ENCODE results near the gene KLHL28. TPM values are rescaled to one million over a fixed set of nuclear protein-coding genes. Genes with fewer than 3 reads are reported as not detected.

The KLHL28 gene
- total and polyA plus RNA-seq, 2 donors (not counting 1 experiment from before 2014, with no cell fraction given) = 6.1 to 9.7 TPM

- Histone ChIP-seq H3K79me2 (ENCODE audit: control insufficient read depth, insufficient read depth, low read length) (peaks cover 3% of the 10 kb centered on the region), H3K4me1 (ENCODE audit: control insufficient read depth, extremely low read depth, insufficient read depth, low read length) (peaks cover 7% of the 10 kb centered on the region), H3K9ac (ENCODE audit: insufficient read depth, low read length) (peak overlapping the region; percentile 94), H4K20me1 (ENCODE audit: control insufficient read depth, extremely low read depth, insufficient read depth, low read length) (no peaks in the 10 kb centered on the region), H3K4me3 (replicated peaks in 1 of 4; ENCODE audit: control extremely low read depth in 1 of 4, insufficient read depth in 1 of 4, low read depth in 3 of 4, low read length in 4 of 4) (peak overlapping the region; percentile 80 to 93 (median 87)), H3K4me2 (ENCODE audit: extremely low read depth, insufficient read depth, low read length) (peak overlapping the region; percentile 94), H2AFZ (ENCODE audit: low read length) (peak overlapping the region; percentile 74), H3K36me3 (ENCODE audit: control insufficient read depth, insufficient read depth, low read length) (no peaks in the 10 kb centered on the region), H3K9me3 (ENCODE audit: control insufficient read depth, insufficient read depth, low read depth, low read length) (no peaks in the 10 kb centered on the region), H3K27me3 (ENCODE audit: control insufficient read depth, insufficient read depth, low read length) (no peaks in the 10 kb centered on the region), H3K27ac (ENCODE audit: insufficient read depth, low read length) (peak overlapping the region; percentile 96)
- TF ChIP-seq CTCF (conservative IDR thresholded peaks at IDR 0.05 in 1 of 2, IDR thresholded peaks at IDR 0.05 in 1 of 2; ENCODE audit: low read depth in 1 of 2, low read length in 2 of 2) = no peak
- TF ChIP-seq EZH2 (IDR thresholded peaks at IDR 0.05; ENCODE audit: low read length, missing control alignments) = no peak
- DNase-seq (ENCODE audit: low read depth in 2 of 2) = peak; percentile 96 to 97
These were observed 64.5 kb downstream of the KLHL28 start for GRCh38 chr14:44897041-44897844.

DNA sequence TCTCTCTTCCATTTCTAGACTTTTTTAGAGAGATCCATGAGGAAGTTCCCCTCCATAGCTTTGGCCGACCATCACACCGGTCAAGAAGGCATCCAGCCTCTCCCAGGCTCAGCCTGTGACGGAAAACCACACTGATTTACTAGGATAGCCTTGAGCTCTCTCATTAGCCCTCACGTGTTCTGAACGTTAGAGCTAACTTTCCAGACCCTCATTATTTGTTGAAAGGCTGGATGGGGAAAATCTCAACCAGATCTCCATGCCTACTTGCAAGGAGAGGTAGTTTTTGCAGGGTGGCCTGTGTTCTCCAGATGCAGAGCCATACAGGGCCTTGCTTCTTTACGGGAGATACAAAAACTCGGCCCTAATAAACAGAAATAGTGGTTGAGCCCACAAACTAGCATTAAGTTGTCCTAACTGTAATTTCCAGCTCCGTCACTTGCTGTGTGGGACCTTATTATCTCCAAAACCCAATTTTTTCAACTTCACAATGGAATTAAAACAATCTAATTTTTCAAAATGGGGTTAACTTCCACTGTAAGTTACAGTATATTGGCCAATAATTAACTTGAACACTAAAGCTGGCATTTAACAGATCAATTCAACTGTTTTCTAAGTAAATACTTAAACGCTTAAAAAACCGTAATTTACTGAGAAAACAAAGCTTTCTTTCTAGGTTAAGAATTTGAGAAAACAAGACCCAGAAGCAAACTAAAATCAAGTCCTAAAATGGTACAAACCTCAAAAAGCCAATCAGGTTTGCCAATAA, 65.3 kb downstream of the KLHL28 start:
- DNase-seq (ENCODE audit: low read depth in 2 of 2) = no peak
- peaks cover 7% of the 10 kb centered on the region for H3K4me1 ChIP-seq (ENCODE audit: control insufficient read depth, extremely low read depth, insufficient read depth, low read length)
- H3K9ac ChIP-seq (ENCODE audit: insufficient read depth, low read length) = no peak overlapping the region
- H3K36me3 ChIP-seq (ENCODE audit: control insufficient read depth, insufficient read depth, low read length) = no peaks in the 10 kb centered on the region
- peak overlapping the region; percentile 72 for H3K27ac ChIP-seq (ENCODE audit: insufficient read depth, low read length)
- peaks cover 3% of the 10 kb centered on the region for H3K79me2 ChIP-seq (ENCODE audit: control insufficient read depth, insufficient read depth, low read length)
- H3K4me3 ChIP-seq (replicated peaks in 1 of 4; ENCODE audit: control extremely low read depth in 1 of 4, insufficient read depth in 1 of 4, low read depth in 3 of 4, low read length in 4 of 4) = peak overlapping the region in 2 of 4 experiments; percentile 21 to 53
- TF ChIP-seq EZH2 (IDR thresholded peaks at IDR 0.05; ENCODE audit: low read length, missing control alignments) (no peak), CTCF (conservative IDR thresholded peaks at IDR 0.05 in 1 of 2, IDR thresholded peaks at IDR 0.05 in 1 of 2; ENCODE audit: low read depth in 1 of 2, low read length in 2 of 2) (no peak)
- peak overlapping the region; percentile 7 for H2AFZ ChIP-seq (ENCODE audit: low read length)
- no peaks in the 10 kb centered on the region for H3K27me3 ChIP-seq (ENCODE audit: control insufficient read depth, insufficient read depth, low read length)
- peak overlapping the region; percentile 54 for H3K4me2 ChIP-seq (ENCODE audit: extremely low read depth, insufficient read depth, low read length)
- H4K20me1 ChIP-seq (ENCODE audit: control insufficient read depth, extremely low read depth, insufficient read depth, low read length) = no peaks in the 10 kb centered on the region
- no peaks in the 10 kb centered on the region for H3K9me3 ChIP-seq (ENCODE audit: control insufficient read depth, insufficient read depth, low read depth, low read length)

DNA sequence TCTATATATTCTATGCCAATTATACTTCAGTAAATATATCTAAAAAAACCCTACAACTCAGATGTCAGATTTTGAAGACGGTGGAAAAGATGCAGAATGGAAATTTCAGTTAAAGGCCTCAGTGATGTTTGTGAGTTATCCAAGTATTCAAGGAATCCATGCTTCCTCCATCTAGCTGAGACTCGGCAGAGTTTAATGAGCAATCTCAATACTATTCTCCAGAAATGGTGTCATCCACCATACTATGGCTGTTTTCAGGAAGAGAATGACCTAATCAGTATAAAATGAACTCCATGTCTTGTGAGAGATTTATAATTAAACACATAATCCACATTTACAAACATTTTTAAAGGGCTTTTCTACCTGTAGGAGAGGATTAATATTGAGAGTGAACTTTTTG, 66.0 kb downstream of the KLHL28 start:
- Histone ChIP-seq H3K79me2 (ENCODE audit: control insufficient read depth, insufficient read depth, low read length) (peaks cover 3% of the 10 kb centered on the region), H3K4me2 (ENCODE audit: extremely low read depth, insufficient read depth, low read length) (peak overlapping the region; percentile 54), H2AFZ (ENCODE audit: low read length) (peak overlapping the region; percentile 15), H3K9ac (ENCODE audit: insufficient read depth, low read length) (no peak overlapping the region), H3K27ac (ENCODE audit: insufficient read depth, low read length) (peak overlapping the region; percentile 72), H3K4me1 (ENCODE audit: control insufficient read depth, extremely low read depth, insufficient read depth, low read length) (peaks cover 7% of the 10 kb centered on the region), H3K27me3 (ENCODE audit: control insufficient read depth, insufficient read depth, low read length) (no peaks in the 10 kb centered on the region), H4K20me1 (ENCODE audit: control insufficient read depth, extremely low read depth, insufficient read depth, low read length) (no peaks in the 10 kb centered on the region), H3K9me3 (ENCODE audit: control insufficient read depth, insufficient read depth, low read depth, low read length) (no peaks in the 10 kb centered on the region), H3K36me3 (ENCODE audit: control insufficient read depth, insufficient read depth, low read length) (no peaks in the 10 kb centered on the region), H3K4me3 (replicated peaks in 1 of 4; ENCODE audit: control extremely low read depth in 1 of 4, insufficient read depth in 1 of 4, low read depth in 3 of 4, low read length in 4 of 4) (no peak overlapping the region)
- peak; percentile 35 to 90 for DNase-seq (ENCODE audit: low read depth in 2 of 2)
- TF ChIP-seq CTCF (conservative IDR thresholded peaks at IDR 0.05 in 1 of 2, IDR thresholded peaks at IDR 0.05 in 1 of 2; ENCODE audit: low read depth in 1 of 2, low read length in 2 of 2) (no peak), EZH2 (IDR thresholded peaks at IDR 0.05; ENCODE audit: low read length, missing control alignments) (no peak)
